Tibial nerve (tissue), 4 donors: ENCODE results near the gene PRKCH. TPM values are rescaled to one million over a fixed set of nuclear protein-coding genes. Genes with fewer than 3 reads are reported as not detected.

ENCODE experiments used
- DNase-seq, 2 donors: peaks; one replicate each; pipeline ENCODE4 v3.0.0-alpha.2; 2019; ENCODE audit warnings: low spot score in 2 of 2
- H3K27ac ChIP-seq, 4 donors: fragments of 200-600 bp; sonication (generic) in 3 of 4; one replicate each; pipeline ENCODE4 v1.5.1; 2017 to 2019; ENCODE audit warnings: mild to moderate bottlenecking in 1 of 4
- H3K27me3 ChIP-seq, 2 donors: fragments of 200-600 bp; sonication (generic) in 1 of 2; one replicate each; pipeline versions ENCODE4 v1.5.1 to v1.6.0; 2017 to 2019
- H3K36me3 ChIP-seq, 3 donors: fragments of 200-600 bp; sonication (generic); one replicate each; pipeline ENCODE4 v1.5.1; 2018 to 2019
- H3K4me1 ChIP-seq, 4 donors: fragments of 200-600 bp; sonication (generic) in 3 of 4; one replicate each; pipeline ENCODE4 v1.5.1; 2017 to 2019
- H3K4me3 ChIP-seq, 4 donors: fragments of 200-600 bp; sonication (generic) in 3 of 4; one replicate each; pipeline ENCODE4 v1.5.1; 2017 to 2019; ENCODE audit warnings: mild to moderate bottlenecking in 1 of 4, moderate library complexity in 1 of 4
- H3K9me3 ChIP-seq, 4 donors: fragments of 200-600 bp; sonication (generic) in 3 of 4; one replicate each; pipeline ENCODE4 v1.5.1; 2017 to 2019
- CTCF ChIP-seq, 5 experiments: fragments of 200-600 bp in 3 of 5; fragments of 450-650 bp in 2 of 5; sonication (generic) in 3 of 5; IDR thresholded peaks; one replicate each; pipeline ENCODE4 v1.5.1; 2016 to 2019; ENCODE audit warnings: antibody characterized with exemption in 5 of 5, mild to moderate bottlenecking in 3 of 5, moderate library complexity in 2 of 5
- EP300 ChIP-seq, 2 donors: sonication (generic); formaldehyde crosslinking; IDR thresholded peaks; one replicate each; pipeline ENCODE4 v1.6.1; 2017; ENCODE audit warnings: antibody characterized with exemption in 2 of 2, mild to moderate bottlenecking in 1 of 2
- POLR2A ChIP-seq, 2 donors: fragments of 450-650 bp; IDR thresholded peaks; one replicate each; pipeline ENCODE4 v1.6.1; 2017; ENCODE audit warnings: antibody characterized with exemption in 2 of 2, mild to moderate bottlenecking in 2 of 2, moderate library complexity in 2 of 2
- WGBS, 2 donors: methylation state at CpG; one replicate each; pipeline ENCODE4 v1.1.5; 2018; 5-methylcytosine and 5-hydroxymethylcytosine counted together
- total RNA-seq, 4 donors: library from RNA; depleted of rRNA; stranded (reverse); fragments of >200 nt; gene quantifications; one replicate each; pipeline ENCODE4 v1.1.0, GENCODE V29; 2016

PRKCH gene
- total RNA-seq, 4 donors from 2014 or later, result 26.4 to 33.9 (median 29.2) TPM

- Histone ChIP-seq H3K4me1 (peaks cover 0 to 6% (median 0%) of the 10 kb centered on the region in 4 donors), H3K27ac (no peak overlapping the region), H3K27me3 (no peaks in the 10 kb centered on the region), H3K36me3 (no peaks in the 10 kb centered on the region), H3K4me3 (no peak overlapping the region), H3K9me3 (no peaks in the 10 kb centered on the region)
- no peak for DNase-seq
- no peak for TF ChIP-seq POLR2A (IDR thresholded peaks at IDR 0.05)
- TF ChIP-seq CTCF (IDR thresholded peaks at IDR 0.05), result no peak
- 40 to 43% methylated on average over 6 of the region's 6 CpGs for WGBS, 2 donors
Observed at GRCh38 chr14:61350427-61351270, 29.3 kb downstream of the PRKCH start.

DNA sequence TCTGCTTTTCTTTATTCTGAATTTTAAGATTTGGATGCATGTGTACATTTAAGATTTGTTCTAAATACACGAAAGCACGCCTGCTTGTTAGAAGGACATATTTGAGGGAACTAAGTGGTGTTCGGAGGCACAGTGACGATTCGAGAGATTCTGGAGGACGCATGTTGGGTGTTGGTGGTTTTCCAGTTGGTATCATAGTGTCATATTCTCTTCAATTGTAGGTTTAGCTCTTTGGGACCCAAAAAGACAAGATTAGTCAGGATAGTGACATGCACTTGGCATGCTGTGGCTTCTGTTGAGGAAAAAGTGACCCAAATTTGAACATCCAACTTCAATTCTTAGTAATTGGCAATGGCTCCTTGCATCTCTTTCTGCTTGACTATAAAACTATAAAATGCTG lies 30.1 kb downstream of the PRKCH start:
- no peaks in the 10 kb centered on the region for H3K27me3 ChIP-seq
- H3K36me3 ChIP-seq, result no peaks in the 10 kb centered on the region
- H3K4me1 ChIP-seq, result peaks cover 0 to 3% (median 0%) of the 10 kb centered on the region in 4 donors
- TF ChIP-seq POLR2A (IDR thresholded peaks at IDR 0.05), result no peak
- no peak for TF ChIP-seq EP300 (IDR thresholded peaks at IDR 0.05)
- no peak for TF ChIP-seq CTCF (IDR thresholded peaks at IDR 0.05)
- DNase-seq, result no peak
- H3K27ac ChIP-seq, result no peak overlapping the region
- H3K4me3 ChIP-seq, result no peak overlapping the region
- 94 to 96% methylated on average over 6 of the region's 6 CpGs for WGBS, 2 donors
- no peaks in the 10 kb centered on the region for H3K9me3 ChIP-seq

GRCh38 chr14:61355892-61356325 lies 34.5 kb downstream of the PRKCH start:
- Histone ChIP-seq H3K27ac (peak overlapping the region in 1 of 4 donors; percentile 9), H3K4me1 (no peaks in the 10 kb centered on the region), H3K4me3 (no peak overlapping the region), H3K9me3 (no peaks in the 10 kb centered on the region), H3K27me3 (no peaks in the 10 kb centered on the region), H3K36me3 (no peaks in the 10 kb centered on the region)
- TF ChIP-seq CTCF (IDR thresholded peaks at IDR 0.05) (no peak), EP300 (IDR thresholded peaks at IDR 0.05) (peak in 1 of 2 donors; percentile 84), POLR2A (IDR thresholded peaks at IDR 0.05) (no peak)
- WGBS, 2 donors, result 45 to 48% methylated on average over 6 of the region's 6 CpGs
- DNase-seq, result no peak

DNA sequence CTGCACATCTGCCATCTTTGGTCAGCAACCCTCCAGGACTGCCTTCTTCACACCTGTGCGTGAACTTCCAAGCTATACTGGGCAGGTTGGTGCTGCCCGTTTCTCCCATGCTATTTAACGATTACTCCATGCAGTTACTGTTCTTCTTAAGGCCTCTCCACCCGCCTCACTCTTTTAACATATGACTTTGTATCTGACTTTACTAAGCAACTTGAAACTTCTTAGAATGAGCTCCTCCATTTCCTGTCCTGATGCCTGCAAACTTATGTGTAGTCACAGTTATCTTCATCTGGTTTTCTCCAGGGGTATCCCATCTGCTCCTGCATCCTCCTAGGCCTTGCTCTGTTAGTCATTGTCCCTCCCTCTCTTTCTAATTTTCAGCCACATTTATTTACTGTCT lies 35.7 kb downstream of the PRKCH start:
- no peak for DNase-seq
- TF ChIP-seq POLR2A (IDR thresholded peaks at IDR 0.05) (no peak), CTCF (IDR thresholded peaks at IDR 0.05) (no peak), EP300 (IDR thresholded peaks at IDR 0.05) (no peak)
- WGBS, 2 donors, result 91 to 93% methylated on average over 4 of the region's 4 CpGs
- H3K9me3 ChIP-seq, result no peaks in the 10 kb centered on the region
- H3K4me3 ChIP-seq, result no peak overlapping the region
- H3K4me1 ChIP-seq, result no peaks in the 10 kb centered on the region
- H3K27ac ChIP-seq, result no peak overlapping the region
- H3K36me3 ChIP-seq, result no peaks in the 10 kb centered on the region
- no peaks in the 10 kb centered on the region for H3K27me3 ChIP-seq

- no peaks in the 10 kb centered on the region for H3K36me3 ChIP-seq
- no peaks in the 10 kb centered on the region for H3K27me3 ChIP-seq
- no peak overlapping the region for H3K4me3 ChIP-seq
- DNase-seq, result no peak
- TF ChIP-seq POLR2A (IDR thresholded peaks at IDR 0.05) (no peak), EP300 (IDR thresholded peaks at IDR 0.05) (no peak), CTCF (IDR thresholded peaks at IDR 0.05) (no peak)
- 79 to 84% methylated on average over 3 of the region's 3 CpGs for WGBS, 2 donors
- no peaks in the 10 kb centered on the region for H3K9me3 ChIP-seq
- no peak overlapping the region for H3K27ac ChIP-seq
- no peaks in the 10 kb centered on the region for H3K4me1 ChIP-seq
Observed at GRCh38 chr14:61358554-61359226, 37.3 kb downstream of the PRKCH start.
